HEK293T (cell line): ENCODE results near the gene CDIPT.

ENCODE experiments used
- FOXK2 ChIP-seq: fragments of 450-650 bp; IDR thresholded peaks from 2 replicates; pipeline ENCODE4 v1.6.1; 2016; ENCODE audit warnings: mild to moderate bottlenecking
- FOXM1 ChIP-seq: fragments of 450-650 bp; IDR thresholded peaks from 2 replicates; pipeline ENCODE4 v1.6.1; 2017; ENCODE audit warnings: mild to moderate bottlenecking, borderline replicate concordance
- LEF1 ChIP-seq: fragments of 450-650 bp; IDR thresholded peaks from 2 replicates; pipeline ENCODE4 v1.6.1; 2017; ENCODE audit warnings: mild to moderate bottlenecking, borderline replicate concordance
- SP1 ChIP-seq: fragments of 450-650 bp; IDR thresholded peaks from 2 replicates; pipeline ENCODE4 v1.6.1; 2017
- ZNF384 ChIP-seq: fragments of 450-650 bp; IDR thresholded peaks from 2 replicates; pipeline ENCODE4 v1.6.1; 2016
- TF ChIP-seq, protein P1 (sequence below): fragments of 450-650 bp; IDR thresholded peaks from 2 replicates; pipeline ENCODE4 v1.6.1; 2016

DNA sequence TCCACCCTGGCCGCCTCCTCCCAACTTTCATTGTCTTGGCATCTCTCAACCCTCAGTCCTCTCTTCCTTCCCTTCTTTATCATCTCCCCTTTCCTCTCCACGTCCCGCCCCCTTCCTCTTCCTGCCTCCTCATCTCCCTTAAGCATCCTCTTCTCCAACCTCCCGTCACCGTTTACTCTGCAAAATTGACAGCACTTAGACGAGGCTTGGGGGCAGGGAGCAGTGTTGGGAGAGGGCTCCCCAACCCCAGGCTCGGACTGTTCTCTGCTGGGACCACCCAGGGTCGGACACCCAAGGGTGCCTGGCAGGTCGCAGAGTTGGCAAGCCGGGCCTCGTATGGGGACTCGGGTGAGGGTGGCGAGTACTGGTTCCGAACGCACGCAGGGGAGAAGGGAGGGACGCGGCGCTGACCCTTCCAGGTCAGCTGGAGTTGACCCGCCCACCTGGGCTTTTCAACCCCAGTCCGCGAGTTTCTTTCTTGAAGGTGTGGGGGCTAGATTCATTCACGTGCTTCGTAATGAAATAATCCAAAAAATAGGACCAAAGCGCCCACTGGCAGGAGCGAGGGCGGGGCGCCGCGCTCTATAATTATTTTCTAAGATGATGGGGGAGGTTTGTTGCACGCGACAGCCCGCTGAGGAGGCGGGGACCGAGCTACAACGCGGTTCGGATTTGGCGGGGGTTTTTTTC lies 47.8 kb downstream of the CDIPT start:
- no peak for TF ChIP-seq FOXK2
- TF ChIP-seq FOXM1: no peak
- no peak for TF ChIP-seq LEF1
- no peak for TF ChIP-seq SP1
- no peak for TF ChIP-seq ZNF384
- TF ChIP-seq, protein P1, sequence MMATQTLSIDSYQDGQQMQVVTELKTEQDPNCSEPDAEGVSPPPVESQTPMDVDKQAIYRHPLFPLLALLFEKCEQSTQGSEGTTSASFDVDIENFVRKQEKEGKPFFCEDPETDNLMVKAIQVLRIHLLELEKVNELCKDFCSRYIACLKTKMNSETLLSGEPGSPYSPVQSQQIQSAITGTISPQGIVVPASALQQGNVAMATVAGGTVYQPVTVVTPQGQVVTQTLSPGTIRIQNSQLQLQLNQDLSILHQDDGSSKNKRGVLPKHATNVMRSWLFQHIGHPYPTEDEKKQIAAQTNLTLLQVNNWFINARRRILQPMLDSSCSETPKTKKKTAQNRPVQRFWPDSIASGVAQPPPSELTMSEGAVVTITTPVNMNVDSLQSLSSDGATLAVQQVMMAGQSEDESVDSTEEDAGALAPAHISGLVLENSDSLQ: no peak
